ENCODE measurements around the gene FALEC. TPM values are rescaled to one million over a fixed set of nuclear protein-coding genes. Genes with fewer than 3 reads are reported as not detected.

Gene FALEC
- total and polyA plus RNA-seq, 11 donors = 0.18 to 0.96 (median 0.49) TPM; not detected in 7

DNA sequence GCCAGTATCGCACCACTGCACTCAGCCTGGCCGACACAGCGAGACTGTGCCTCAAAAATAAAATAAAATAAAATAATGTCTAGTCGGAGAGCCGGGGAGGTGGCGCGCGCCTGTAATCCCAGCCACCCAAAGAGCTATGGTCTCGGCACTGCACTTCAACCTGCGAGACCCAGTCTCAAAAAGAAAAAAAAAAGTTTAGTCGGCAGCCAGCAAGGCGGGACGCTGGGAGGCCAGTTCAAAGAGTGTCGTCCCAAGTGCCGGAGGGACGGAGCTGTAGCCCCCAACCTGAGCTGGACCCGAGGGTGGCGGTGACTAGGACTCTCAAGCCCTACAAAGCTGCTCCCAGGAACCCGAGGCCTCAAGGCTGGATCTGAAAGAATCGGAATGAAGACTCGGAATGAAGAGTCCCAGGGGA is 632 bp upstream of the FALEC start:
- intact Hi-C loops (cut with DNase I) = loop anchor here in 2 of 10 donors (1.0 to 5.0 kb wide), 2 partner anchors 28 to 43 kb away; partner anchors contain the start of gene TARS2 (in 1 of the 2)
- Histone ChIP-seq H3K27me3 (no peaks in the 10 kb centered on the region), H3K9me3 (no peaks in the 10 kb centered on the region), H3K27ac (peak overlapping the region; percentile 72 to 93 (median 85)), H3K4me1 (peaks cover 0 to 16% (median 12%) of the 10 kb centered on the region in 12 donors), H3K36me3 (peaks cover 0 to 36% (median 3%) of the 10 kb centered on the region in 9 donors), H3K4me3 (peak overlapping the region; percentile 55 to 86 (median 63))
- ATAC-seq (peak in 2 of 4 donors; percentile 4 to 23), DNase-seq (no peak)
- TF ChIP-seq CTCF (IDR thresholded peaks at IDR 0.05) (no peak), POLR2A (IDR thresholded peaks at IDR 0.05) (no peak)
- WGBS, 4 donors = 26 to 32% (median 29%) methylated on average over 21 of the region's 21 CpGs

GRCh38 chr1:150516050-150516591 is 569 bp downstream of the FALEC start:
- WGBS, 4 donors = 2 to 3% (median 3%) methylated on average over 19 of the region's 19 CpGs
- no peak for DNase-seq
- H3K27me3 ChIP-seq = no peaks in the 10 kb centered on the region
- H3K9me3 ChIP-seq = no peaks in the 10 kb centered on the region
- TF ChIP-seq POLR2A (IDR thresholded peaks at IDR 0.05) (no peak), CTCF (IDR thresholded peaks at IDR 0.05) (no peak)
- peaks cover 0 to 16% (median 10%) of the 10 kb centered on the region in 12 donors for H3K4me1 ChIP-seq
- peak overlapping the region; percentile 12 to 86 (median 63) for H3K4me3 ChIP-seq
- H3K36me3 ChIP-seq = peaks cover 0 to 26% (median 3%) of the 10 kb centered on the region in 9 donors
- peak overlapping the region; percentile 61 to 93 (median 84) for H3K27ac ChIP-seq
- intact Hi-C loops (cut with DNase I) = loop anchor here in 1 of 10 donors (5.0 kb wide), 1 partner anchor 44 kb away; no protein-coding TSS in a partner anchor
- peak in 1 of 4 donors; percentile 1 for ATAC-seq

DNA sequence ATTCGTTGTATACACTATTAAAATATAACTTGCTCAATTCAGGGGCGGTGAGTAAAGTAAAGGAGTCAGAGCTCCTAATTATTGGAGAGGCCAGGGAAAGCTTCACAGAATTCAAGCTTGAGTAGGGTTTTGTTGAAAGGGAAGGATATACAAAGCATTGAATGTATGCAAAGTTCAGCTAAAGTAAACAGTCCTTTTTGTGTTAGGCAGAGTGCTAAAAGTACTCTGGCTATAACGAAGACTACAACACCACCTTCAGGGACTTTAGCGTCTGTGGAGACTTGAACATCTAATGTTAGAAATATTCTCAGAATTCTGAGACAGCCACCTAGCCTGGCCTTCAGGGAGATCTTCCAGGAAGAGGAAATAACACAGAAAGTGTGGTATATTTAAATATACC is 1.1 kb downstream of the FALEC start:
- peaks cover 0 to 21% (median 0%) of the 10 kb centered on the region in 9 donors for H3K36me3 ChIP-seq
- intact Hi-C loops (cut with DNase I) = loop anchor here in 1 of 10 donors (5.0 kb wide), 1 partner anchor 44 kb away; no protein-coding TSS in a partner anchor
- H3K9me3 ChIP-seq = no peaks in the 10 kb centered on the region
- ATAC-seq (no peak), DNase-seq (no peak)
- no peaks in the 10 kb centered on the region for H3K27me3 ChIP-seq
- TF ChIP-seq POLR2A (IDR thresholded peaks at IDR 0.05) (no peak), CTCF (IDR thresholded peaks at IDR 0.05) (no peak)
- H3K27ac ChIP-seq = peak overlapping the region in 7 of 12 donors; percentile 76 to 93 (median 87)
- WGBS, 4 donors = 54 to 56% (median 55%) methylated on average over 4 of the region's 4 CpGs
- H3K4me1 ChIP-seq = peaks cover 0 to 16% (median 10%) of the 10 kb centered on the region in 12 donors
- peak overlapping the region in 5 of 12 donors; percentile 57 to 76 (median 65) for H3K4me3 ChIP-seq

GRCh38 chr1:150521196-150521968 is 5.8 kb downstream of the FALEC start:
- ATAC-seq (no peak), DNase-seq (no peak)
- Histone ChIP-seq H3K4me1 (peaks cover 0 to 7% (median 3%) of the 10 kb centered on the region in 12 donors), H3K36me3 (no peaks in the 10 kb centered on the region), H3K27ac (no peak overlapping the region), H3K9me3 (no peaks in the 10 kb centered on the region), H3K27me3 (no peaks in the 10 kb centered on the region), H3K4me3 (no peak overlapping the region)
- 71 to 83% (median 76%) methylated on average over 1 of the region's 1 CpG for WGBS, 4 donors
- TF ChIP-seq POLR2A (IDR thresholded peaks at IDR 0.05) (no peak), CTCF (IDR thresholded peaks at IDR 0.05) (no peak)
- intact Hi-C loops (cut with DNase I) = no loop called here

Measured in heart left ventricle (tissue), 16 donors.